ENCODE measurements around the gene IVL. TPM values are rescaled to one million over a fixed set of nuclear protein-coding genes. Genes with fewer than 3 reads are reported as not detected.

Gene IVL
- total RNA-seq, 2 experiments from 2014 or later = not detected

- no peak overlapping the region for H3K27ac Mint-ChIP-seq
- no peak overlapping the region for H3K4me3 Mint-ChIP-seq
- H3K36me3 Mint-ChIP-seq (ENCODE audit: low read depth) = no peaks in the 10 kb centered on the region
- H3K27me3 Mint-ChIP-seq (ENCODE audit: low read depth) = peaks cover 2% of the 10 kb centered on the region
- POLR2A ChIA-PET = no interaction called here
- CTCF ChIA-PET = no interaction called here
- H3K4me1 Mint-ChIP-seq (ENCODE audit: low read depth) = no peaks in the 10 kb centered on the region
- no peak for DNase-seq
- H3K9me3 Mint-ChIP-seq (ENCODE audit: insufficient read depth) = no peaks in the 10 kb centered on the region
- no peak for ATAC-seq
Observed at GRCh38 chr1:152932170-152932811, 23.9 kb downstream of the IVL start.

- ChIA-PET POLR2A (no interaction called here), CTCF (no interaction called here)
- H3K4me1 Mint-ChIP-seq (ENCODE audit: low read depth) = no peaks in the 10 kb centered on the region
- ATAC-seq (no peak), DNase-seq (no peak)
- no peaks in the 10 kb centered on the region for H3K36me3 Mint-ChIP-seq (ENCODE audit: low read depth)
- H3K4me3 Mint-ChIP-seq = no peak overlapping the region
- H3K27me3 Mint-ChIP-seq (ENCODE audit: low read depth) = peaks cover 2% of the 10 kb centered on the region
- H3K27ac Mint-ChIP-seq = no peak overlapping the region
- H3K9me3 Mint-ChIP-seq (ENCODE audit: insufficient read depth) = no peaks in the 10 kb centered on the region
Observed at GRCh38 chr1:152933196-152933595, 24.9 kb downstream of the IVL start.

DNA sequence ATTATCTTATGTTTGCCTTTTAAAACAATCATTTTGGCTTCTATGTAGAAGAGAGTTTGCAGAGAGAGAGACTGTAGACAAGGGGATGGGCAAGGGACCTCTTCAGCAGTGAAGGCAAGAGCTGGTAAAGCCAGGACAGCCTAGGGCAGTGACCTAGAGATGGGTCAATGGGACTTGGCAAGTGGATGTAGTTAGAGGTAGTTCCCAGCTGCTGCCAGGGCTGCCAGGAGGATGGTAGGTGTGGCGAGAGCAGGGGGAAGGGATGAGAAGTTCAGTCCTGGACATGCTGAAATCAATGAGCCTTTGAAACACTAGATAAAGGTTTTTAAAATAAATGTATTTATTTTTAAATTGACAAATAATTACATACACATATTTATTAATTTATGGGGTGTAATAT, 32.3 kb downstream of the IVL start:
- H3K27me3 Mint-ChIP-seq (ENCODE audit: low read depth) = no peaks in the 10 kb centered on the region
- no peaks in the 10 kb centered on the region for H3K36me3 Mint-ChIP-seq (ENCODE audit: low read depth)
- no peak overlapping the region for H3K4me3 Mint-ChIP-seq
- no peak overlapping the region for H3K27ac Mint-ChIP-seq
- H3K4me1 Mint-ChIP-seq (ENCODE audit: low read depth) = no peaks in the 10 kb centered on the region
- ATAC-seq (no peak), DNase-seq (no peak)
- no peaks in the 10 kb centered on the region for H3K9me3 Mint-ChIP-seq (ENCODE audit: insufficient read depth)
- POLR2A ChIA-PET = no interaction called here
- CTCF ChIA-PET = no interaction called here

DNA sequence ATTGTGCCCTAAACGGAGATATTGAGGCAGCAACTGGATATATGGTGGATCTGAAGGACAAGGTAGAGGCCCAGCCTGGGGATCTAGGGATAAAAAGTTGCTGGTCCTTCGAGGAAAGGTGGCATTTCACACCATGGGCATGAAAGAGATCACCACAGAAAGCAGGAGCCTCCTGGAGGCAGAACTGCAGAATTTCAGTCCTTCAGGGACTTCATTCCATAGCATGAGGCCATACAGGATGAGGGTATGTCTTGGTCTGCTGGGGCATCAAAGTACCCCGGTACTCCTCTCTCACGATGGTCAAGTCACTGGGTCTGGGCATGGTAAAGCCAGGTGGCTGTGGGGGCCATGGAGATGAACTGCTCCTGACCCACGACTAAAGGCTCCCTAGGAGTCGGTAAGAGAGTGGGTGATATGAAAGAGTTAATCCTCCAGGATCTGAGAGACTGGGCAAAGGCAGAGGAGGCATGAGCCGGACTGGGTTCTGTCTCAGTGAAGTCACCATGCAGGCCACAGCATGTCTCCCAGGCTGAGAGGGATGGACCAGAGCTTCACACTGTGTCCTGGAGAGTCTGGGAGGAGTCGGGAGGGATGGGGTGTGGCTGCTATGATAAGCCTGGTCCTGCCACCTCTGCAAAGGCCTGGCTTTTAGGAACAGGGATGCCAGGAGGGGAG, 32.8 kb downstream of the IVL start:
- ATAC-seq (no peak), DNase-seq (no peak)
- Mint-ChIP-seq H3K9me3 (ENCODE audit: insufficient read depth) (no peaks in the 10 kb centered on the region), H3K36me3 (ENCODE audit: low read depth) (no peaks in the 10 kb centered on the region), H3K27me3 (ENCODE audit: low read depth) (no peaks in the 10 kb centered on the region), H3K4me1 (ENCODE audit: low read depth) (no peaks in the 10 kb centered on the region), H3K27ac (no peak overlapping the region), H3K4me3 (no peak overlapping the region)
- POLR2A ChIA-PET = no interaction called here
- CTCF ChIA-PET = no interaction called here

GRCh38 chr1:152942161-152942560, 33.8 kb downstream of the IVL start:
- no peaks in the 10 kb centered on the region for H3K4me1 Mint-ChIP-seq (ENCODE audit: low read depth)
- no peaks in the 10 kb centered on the region for H3K36me3 Mint-ChIP-seq (ENCODE audit: low read depth)
- no peaks in the 10 kb centered on the region for H3K9me3 Mint-ChIP-seq (ENCODE audit: insufficient read depth)
- ATAC-seq (no peak), DNase-seq (no peak)
- no peak overlapping the region for H3K4me3 Mint-ChIP-seq
- ChIA-PET POLR2A (interaction anchor here (0.5 kb wide), 1 partner anchor 285 kb away, joined by 3 read pairs; no protein-coding TSS in a partner anchor), CTCF (no interaction called here)
- H3K27ac Mint-ChIP-seq = no peak overlapping the region
- H3K27me3 Mint-ChIP-seq (ENCODE audit: low read depth) = no peaks in the 10 kb centered on the region

DNA sequence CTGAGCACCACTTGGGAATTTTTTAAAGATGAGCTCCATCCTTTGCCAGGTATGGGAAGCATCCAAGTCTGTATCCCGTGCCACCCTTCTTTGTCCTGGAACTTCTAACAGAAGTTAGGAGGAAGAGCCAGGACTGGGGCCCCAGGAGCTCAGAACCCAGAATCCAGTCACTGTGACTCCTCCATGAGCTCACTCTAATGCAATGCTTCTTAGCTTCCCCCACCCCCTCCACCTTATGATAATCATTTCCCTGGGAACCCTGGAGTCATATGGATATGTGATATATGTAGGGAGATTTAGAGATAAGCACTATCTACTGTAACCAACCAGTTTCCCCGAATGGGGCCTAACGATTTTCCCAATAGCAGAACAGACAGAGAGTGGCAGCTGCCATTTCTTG, 37.9 kb downstream of the IVL start:
- no peaks in the 10 kb centered on the region for H3K27me3 Mint-ChIP-seq (ENCODE audit: low read depth)
- ChIA-PET POLR2A (no interaction called here), CTCF (no interaction called here)

DNA sequence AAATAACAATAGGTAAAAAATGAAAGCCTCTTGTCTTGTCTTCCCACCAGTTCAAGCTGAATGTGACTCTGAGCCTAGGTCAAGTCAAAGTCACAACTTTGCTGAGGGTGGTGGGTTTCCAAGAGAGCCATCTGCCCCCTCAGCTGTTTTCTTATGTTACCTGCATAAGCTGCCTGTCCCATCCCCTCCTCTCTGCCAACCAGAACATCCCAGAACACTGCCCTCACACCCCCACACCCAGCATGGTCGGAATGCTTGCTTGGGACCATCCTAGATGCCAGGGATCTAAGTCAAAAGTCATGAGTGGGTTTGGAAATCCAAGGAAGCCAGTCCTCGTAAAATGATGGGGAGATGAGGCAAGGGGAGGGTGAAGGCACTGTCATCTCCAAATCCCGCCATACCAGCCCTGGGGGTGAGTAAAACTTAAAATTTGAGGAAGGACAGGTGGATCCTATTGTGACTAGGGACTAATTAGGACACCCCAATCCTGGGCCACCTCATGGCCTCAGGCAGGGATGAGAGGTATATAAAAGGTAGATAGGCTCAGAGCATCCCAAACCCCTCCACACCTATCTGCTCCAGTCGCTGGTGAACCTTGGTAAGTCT, 38.4 kb downstream of the IVL start, which contains the start of gene SPRR5:
SPRR5 (plus strand) TSS at position 556 of the 606 bp plus-strand sequence. CDS start 1,349 bp downstream, outside the sequence.
- ChIA-PET CTCF (no interaction called here), POLR2A (no interaction called here)
- H3K4me1 Mint-ChIP-seq (ENCODE audit: low read depth) = no peaks in the 10 kb centered on the region
- no peak for ATAC-seq
- H3K9me3 Mint-ChIP-seq (ENCODE audit: insufficient read depth) = no peaks in the 10 kb centered on the region
- DNase-seq = no peak
- H3K27ac Mint-ChIP-seq = no peak within 1 kb of the TSS
- H3K4me3 Mint-ChIP-seq = no peak within 1 kb of the TSS
- no peaks in the 10 kb centered on the region for H3K36me3 Mint-ChIP-seq (ENCODE audit: low read depth)
- no peaks in the 10 kb centered on the region for H3K27me3 Mint-ChIP-seq (ENCODE audit: low read depth)

More for the DNA sequence above, 37.9 kb downstream of the IVL start:
- no peak for ATAC-seq
- H3K4me1 Mint-ChIP-seq (ENCODE audit: low read depth) = no peaks in the 10 kb centered on the region
- no peak for DNase-seq
- no peaks in the 10 kb centered on the region for H3K9me3 Mint-ChIP-seq (ENCODE audit: insufficient read depth)
- H3K36me3 Mint-ChIP-seq (ENCODE audit: low read depth) = no peaks in the 10 kb centered on the region
- H3K27ac Mint-ChIP-seq = no peak overlapping the region
- no peak overlapping the region for H3K4me3 Mint-ChIP-seq

- H3K27ac Mint-ChIP-seq = no peak overlapping the region
- H3K4me3 Mint-ChIP-seq = no peak overlapping the region
- CTCF ChIA-PET = no interaction called here
- POLR2A ChIA-PET = no interaction called here
- H3K9me3 Mint-ChIP-seq (ENCODE audit: insufficient read depth) = no peaks in the 10 kb centered on the region
- H3K27me3 Mint-ChIP-seq (ENCODE audit: low read depth) = no peaks in the 10 kb centered on the region
- ATAC-seq = no peak
- no peak for DNase-seq
- no peaks in the 10 kb centered on the region for H3K4me1 Mint-ChIP-seq (ENCODE audit: low read depth)
- no peaks in the 10 kb centered on the region for H3K36me3 Mint-ChIP-seq (ENCODE audit: low read depth)
Observed at GRCh38 chr1:152951711-152952110, 43.4 kb downstream of the IVL start.

DNA sequence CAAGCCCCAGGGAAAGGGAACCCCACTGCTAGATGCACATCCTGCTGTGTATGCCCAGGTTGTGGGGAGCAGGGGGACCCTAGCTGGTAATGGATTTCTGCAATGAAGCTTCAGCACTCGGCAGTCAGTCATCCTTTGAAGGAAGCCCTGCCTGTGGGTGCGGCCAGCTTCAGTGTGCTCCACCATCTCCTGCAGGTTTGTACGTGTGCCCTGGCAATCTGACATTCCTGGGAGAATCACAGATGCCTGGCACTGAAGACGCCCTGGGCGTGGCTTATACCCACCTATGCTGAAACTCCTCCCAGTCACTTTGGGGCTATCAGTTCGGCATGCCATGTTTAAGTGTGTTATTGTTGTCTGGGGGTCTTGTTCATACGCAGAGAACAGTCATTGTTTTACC, 45.4 kb downstream of the IVL start:
- DNase-seq (no peak), ATAC-seq (no peak)
- ChIA-PET POLR2A (no interaction called here), CTCF (no interaction called here)
- no peak overlapping the region for H3K4me3 Mint-ChIP-seq
- H3K9me3 Mint-ChIP-seq (ENCODE audit: insufficient read depth) = no peaks in the 10 kb centered on the region
- no peak overlapping the region for H3K27ac Mint-ChIP-seq
- no peaks in the 10 kb centered on the region for H3K36me3 Mint-ChIP-seq (ENCODE audit: low read depth)
- H3K27me3 Mint-ChIP-seq (ENCODE audit: low read depth) = no peaks in the 10 kb centered on the region
- no peaks in the 10 kb centered on the region for H3K4me1 Mint-ChIP-seq (ENCODE audit: low read depth)

DNA sequence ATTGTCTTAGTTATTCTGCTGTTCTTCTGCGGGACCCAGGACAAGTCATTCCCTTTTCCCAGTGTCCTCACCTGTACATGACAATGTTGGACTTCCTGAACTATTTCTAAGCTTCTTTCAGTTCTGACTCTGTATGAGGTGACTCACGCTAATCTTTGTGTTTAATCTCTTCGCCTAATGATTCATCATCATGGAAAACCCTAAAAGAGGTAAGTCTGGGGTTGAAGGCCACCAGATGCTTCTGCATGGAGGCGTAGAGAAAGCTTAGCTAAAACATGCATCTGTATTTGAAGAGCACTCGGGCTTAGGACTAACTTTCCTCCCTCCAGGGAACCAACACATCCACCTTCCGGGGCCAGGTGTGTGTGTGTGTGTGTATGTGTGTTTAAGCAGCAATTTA, 46.1 kb downstream of the IVL start:
- Mint-ChIP-seq H3K36me3 (ENCODE audit: low read depth) (no peaks in the 10 kb centered on the region), H3K4me3 (no peak overlapping the region), H3K4me1 (ENCODE audit: low read depth) (no peaks in the 10 kb centered on the region), H3K27ac (no peak overlapping the region), H3K9me3 (ENCODE audit: insufficient read depth) (no peaks in the 10 kb centered on the region), H3K27me3 (ENCODE audit: low read depth) (no peaks in the 10 kb centered on the region)
- DNase-seq (no peak), ATAC-seq (no peak)
- CTCF ChIA-PET = no interaction called here
- POLR2A ChIA-PET = no interaction called here

- Mint-ChIP-seq H3K4me1 (ENCODE audit: low read depth) (no peaks in the 10 kb centered on the region), H3K27me3 (ENCODE audit: low read depth) (no peaks in the 10 kb centered on the region), H3K4me3 (no peak overlapping the region), H3K9me3 (ENCODE audit: insufficient read depth) (no peaks in the 10 kb centered on the region), H3K36me3 (ENCODE audit: low read depth) (no peaks in the 10 kb centered on the region), H3K27ac (no peak overlapping the region)
- CTCF ChIA-PET = no interaction called here
- POLR2A ChIA-PET = no interaction called here
- ATAC-seq = no peak
- no peak for DNase-seq
Observed at GRCh38 chr1:152957561-152957960, 49.2 kb downstream of the IVL start.

- Mint-ChIP-seq H3K36me3 (ENCODE audit: low read depth) (no peaks in the 10 kb centered on the region), H3K9me3 (ENCODE audit: insufficient read depth) (no peaks in the 10 kb centered on the region), H3K27ac (no peak overlapping the region), H3K4me3 (no peak overlapping the region), H3K4me1 (ENCODE audit: low read depth) (no peaks in the 10 kb centered on the region), H3K27me3 (ENCODE audit: low read depth) (no peaks in the 10 kb centered on the region)
- DNase-seq (no peak), ATAC-seq (no peak)
- CTCF ChIA-PET = no interaction called here
- POLR2A ChIA-PET = no interaction called here
Observed at GRCh38 chr1:152959273-152959672, 50.9 kb downstream of the IVL start.
